ENCODE data around the gene CLEC10A.
"Not testable (repeated sequence)": the region's sequence is repeated elsewhere in the genome, so short reads cannot be mapped to it uniquely, and the experiment has no call there.

CLEC10A gene

GRCh38 chr17:7058831-7059447, 21.1 kb downstream of the CLEC10A start:
- Histone ChIP-seq H3K36me3 (ENCODE audit: control insufficient read depth, insufficient read depth, low read length) (no peaks in the 10 kb centered on the region), H3K27ac (no peak overlapping the region), H3K4me2 (ENCODE audit: low read length) (no peak overlapping the region), H3K79me2 (no peaks in the 10 kb centered on the region), H3K9ac (no peak overlapping the region), H2AFZ (no peak overlapping the region), H3K9me3 (ENCODE audit: control insufficient read depth, low read length) (no peaks in the 10 kb centered on the region), H3K27me3 (ENCODE audit: control insufficient read depth, insufficient read depth, low read length) (no peaks in the 10 kb centered on the region), H3K4me1 (no peaks in the 10 kb centered on the region), H3K4me3 (ENCODE audit: low read depth, low read length) (no peak overlapping the region)
- TF ChIP-seq, protein P1, sequence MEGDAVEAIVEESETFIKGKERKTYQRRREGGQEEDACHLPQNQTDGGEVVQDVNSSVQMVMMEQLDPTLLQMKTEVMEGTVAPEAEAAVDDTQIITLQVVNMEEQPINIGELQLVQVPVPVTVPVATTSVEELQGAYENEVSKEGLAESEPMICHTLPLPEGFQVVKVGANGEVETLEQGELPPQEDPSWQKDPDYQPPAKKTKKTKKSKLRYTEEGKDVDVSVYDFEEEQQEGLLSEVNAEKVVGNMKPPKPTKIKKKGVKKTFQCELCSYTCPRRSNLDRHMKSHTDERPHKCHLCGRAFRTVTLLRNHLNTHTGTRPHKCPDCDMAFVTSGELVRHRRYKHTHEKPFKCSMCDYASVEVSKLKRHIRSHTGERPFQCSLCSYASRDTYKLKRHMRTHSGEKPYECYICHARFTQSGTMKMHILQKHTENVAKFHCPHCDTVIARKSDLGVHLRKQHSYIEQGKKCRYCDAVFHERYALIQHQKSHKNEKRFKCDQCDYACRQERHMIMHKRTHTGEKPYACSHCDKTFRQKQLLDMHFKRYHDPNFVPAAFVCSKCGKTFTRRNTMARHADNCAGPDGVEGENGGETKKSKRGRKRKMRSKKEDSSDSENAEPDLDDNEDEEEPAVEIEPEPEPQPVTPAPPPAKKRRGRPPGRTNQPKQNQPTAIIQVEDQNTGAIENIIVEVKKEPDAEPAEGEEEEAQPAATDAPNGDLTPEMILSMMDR (IDR thresholded peaks at IDR 0.05), result no peak

GRCh38 chr17:7056386-7056785, 23.7 kb downstream of the CLEC10A start:
- Histone ChIP-seq H3K9ac (no peak overlapping the region), H3K4me2 (ENCODE audit: low read length) (no peak overlapping the region), H3K4me1 (no peaks in the 10 kb centered on the region), H3K4me3 (ENCODE audit: low read depth, low read length) (no peak overlapping the region), H3K27me3 (ENCODE audit: control insufficient read depth, insufficient read depth, low read length) (no peaks in the 10 kb centered on the region), H3K27ac (no peak overlapping the region), H3K9me3 (ENCODE audit: control insufficient read depth, low read length) (no peaks in the 10 kb centered on the region), H2AFZ (no peak overlapping the region), H3K36me3 (ENCODE audit: control insufficient read depth, insufficient read depth, low read length) (no peaks in the 10 kb centered on the region), H3K79me2 (no peaks in the 10 kb centered on the region)
- TF ChIP-seq, protein P1 (IDR thresholded peaks at IDR 0.05), result no peak

GRCh38 chr17:7050583-7050982, 29.5 kb downstream of the CLEC10A start:
- H3K4me2 ChIP-seq (ENCODE audit: low read length); H3K9ac ChIP-seq; H2AFZ ChIP-seq; H3K9me3 ChIP-seq (ENCODE audit: control insufficient read depth, low read length); H3K79me2 ChIP-seq; H3K27ac ChIP-seq; H3K4me1 ChIP-seq; H3K36me3 ChIP-seq (ENCODE audit: control insufficient read depth, insufficient read depth, low read length); H3K27me3 ChIP-seq (ENCODE audit: control insufficient read depth, insufficient read depth, low read length); H3K4me3 ChIP-seq (ENCODE audit: low read depth, low read length): not testable (repeated sequence)

GRCh38 chr17:7048968-7049367, 31.1 kb downstream of the CLEC10A start:
- no peaks in the 10 kb centered on the region for H3K9me3 ChIP-seq (ENCODE audit: control insufficient read depth, low read length)
- H3K4me1 ChIP-seq, result peaks cover 7% of the 10 kb centered on the region
- no peaks in the 10 kb centered on the region for H3K79me2 ChIP-seq
- no peak overlapping the region for H3K4me3 ChIP-seq (ENCODE audit: low read depth, low read length)
- H3K9ac ChIP-seq, result no peak overlapping the region
- H3K36me3 ChIP-seq (ENCODE audit: control insufficient read depth, insufficient read depth, low read length), result no peaks in the 10 kb centered on the region
- no peaks in the 10 kb centered on the region for H3K27me3 ChIP-seq (ENCODE audit: control insufficient read depth, insufficient read depth, low read length)
- TF ChIP-seq, protein P1 (IDR thresholded peaks at IDR 0.05), result no peak
- H3K4me2 ChIP-seq (ENCODE audit: low read length), result no peak overlapping the region
- no peak overlapping the region for H3K27ac ChIP-seq
- no peak overlapping the region for H2AFZ ChIP-seq

- Histone ChIP-seq H3K27ac (peak overlapping the region; percentile 98), H3K4me3 (ENCODE audit: low read depth, low read length) (peak overlapping the region; percentile 57), H3K27me3 (ENCODE audit: control insufficient read depth, insufficient read depth, low read length) (no peaks in the 10 kb centered on the region), H3K36me3 (ENCODE audit: control insufficient read depth, insufficient read depth, low read length) (no peaks in the 10 kb centered on the region), H3K9ac (no peak overlapping the region), H2AFZ (peak overlapping the region; percentile 97), H3K4me2 (ENCODE audit: low read length) (peak overlapping the region; percentile 78), H3K79me2 (no peaks in the 10 kb centered on the region), H3K4me1 (peaks cover 13% of the 10 kb centered on the region), H3K9me3 (ENCODE audit: control insufficient read depth, low read length) (no peaks in the 10 kb centered on the region)
- TF ChIP-seq, protein P1 (IDR thresholded peaks at IDR 0.05), result no peak
Observed at GRCh38 chr17:7047566-7047965, 32.5 kb downstream of the CLEC10A start.

DNA sequence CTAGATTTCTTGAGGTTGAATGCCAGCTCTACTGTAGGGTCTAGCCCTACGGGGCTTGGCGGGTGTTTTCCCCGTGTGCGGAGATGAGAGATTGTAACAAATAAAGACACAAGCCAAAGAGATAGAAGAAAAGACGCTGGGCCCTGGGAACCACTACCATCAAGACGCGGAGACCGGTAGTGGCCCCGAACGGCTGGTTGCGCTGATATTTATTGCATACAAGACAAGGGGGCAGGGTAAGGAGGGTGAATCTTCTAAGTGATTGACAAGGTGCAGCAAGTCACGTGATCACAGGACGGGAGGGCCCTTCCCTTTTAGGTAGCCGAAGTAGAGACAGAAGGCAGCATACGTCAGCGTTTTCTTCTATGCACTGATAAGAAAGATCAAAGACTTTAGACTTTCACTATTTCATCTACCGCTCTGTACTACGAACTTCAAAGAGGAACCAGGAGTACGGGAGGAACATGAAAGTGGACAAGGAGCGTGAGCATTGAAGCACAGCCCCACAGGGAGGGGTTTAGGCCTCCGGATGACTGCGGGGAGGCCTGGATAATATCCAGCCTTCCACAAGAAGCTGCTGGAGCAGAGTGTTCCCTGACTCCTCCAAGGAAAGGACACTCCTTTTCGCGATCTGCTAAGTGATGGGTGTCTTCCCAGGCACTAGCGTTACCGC, 33.2 kb downstream of the CLEC10A start:
- H3K27me3 ChIP-seq (ENCODE audit: control insufficient read depth, insufficient read depth, low read length); H3K79me2 ChIP-seq; H3K36me3 ChIP-seq (ENCODE audit: control insufficient read depth, insufficient read depth, low read length); H3K9me3 ChIP-seq (ENCODE audit: control insufficient read depth, low read length): not testable (repeated sequence)
- Histone ChIP-seq H3K4me1 (peaks cover 19% of the 10 kb centered on the region), H3K9ac (peak overlapping the region; percentile 32), H3K4me2 (ENCODE audit: low read length) (peak overlapping the region; percentile 78), H3K4me3 (ENCODE audit: low read depth, low read length) (peak overlapping the region; percentile 57), H2AFZ (peak overlapping the region; percentile 97), H3K27ac (peak overlapping the region; percentile 98)

All from parathyroid adenoma (tissue), 2 donors.